HEK293T (cell line): ENCODE data around the gene RBFOX2.

Experiments used
- CTCF ChIA-PET: fragments of 350-600 bp; formaldehyde crosslinking; extraction: SDS; loops from one replicate; lab custom pipeline; 2021; ENCODE audit warnings: antibody characterized with exemption, inconsistent platforms; lab: Yijun Ruan, JAX
- POLR2A ChIA-PET: fragments of 350-600 bp; formaldehyde crosslinking; extraction: SDS; loops from one replicate; lab custom pipeline; 2020; ENCODE audit warnings: antibody characterized with exemption, inconsistent platforms; lab: Yijun Ruan, JAX
- DNase-seq: peaks from one replicate; pipeline ENCODE4 v3.0.0; 2012; ENCODE audit warnings: mixed read lengths; ENCODE audit errors: extremely low spot score
- ARNT ChIP-seq: fragments of 450-650 bp; IDR thresholded peaks from 2 replicates; pipeline ENCODE4 v1.6.1; 2017; ENCODE audit warnings: mild to moderate bottlenecking
- BHLHE40 ChIP-seq: fragments of 450-650 bp; IDR thresholded peaks from 2 replicates; pipeline ENCODE4 v1.6.1; 2016; ENCODE audit warnings: mild to moderate bottlenecking, moderate library complexity, borderline replicate concordance
- CTBP1 ChIP-seq: fragments of 450-650 bp; IDR thresholded peaks from 2 replicates; pipeline ENCODE4 v1.6.1; 2016; ENCODE audit warnings: borderline replicate concordance
- ELF4 ChIP-seq: fragments of 450-650 bp; IDR thresholded peaks from 2 replicates; pipeline ENCODE4 v1.6.1; 2017; ENCODE audit warnings: antibody characterized with exemption
- FOXA1 ChIP-seq: fragments of 450-650 bp; IDR thresholded peaks from 2 replicates; pipeline ENCODE4 v1.6.1; 2016; ENCODE audit warnings: mild to moderate bottlenecking
- FOXK2 ChIP-seq: fragments of 450-650 bp; IDR thresholded peaks from 2 replicates; pipeline ENCODE4 v1.6.1; 2016; ENCODE audit warnings: mild to moderate bottlenecking
- FOXM1 ChIP-seq: fragments of 450-650 bp; IDR thresholded peaks from 2 replicates; pipeline ENCODE4 v1.6.1; 2017; ENCODE audit warnings: mild to moderate bottlenecking, borderline replicate concordance
- HDGF ChIP-seq: fragments of 450-650 bp; IDR thresholded peaks from 2 replicates; pipeline ENCODE4 v1.6.1; 2017; ENCODE audit warnings: antibody characterized with exemption, borderline replicate concordance
- L3MBTL2 ChIP-seq: fragments of 450-650 bp; conservative IDR thresholded peaks from 2 replicates; pipeline ENCODE4 v1.6.1; 2016; ENCODE audit warnings: mild to moderate bottlenecking
- LEF1 ChIP-seq: fragments of 450-650 bp; IDR thresholded peaks from 2 replicates; pipeline ENCODE4 v1.6.1; 2017; ENCODE audit warnings: mild to moderate bottlenecking, borderline replicate concordance
- NFRKB ChIP-seq: fragments of 450-650 bp; IDR thresholded peaks from 2 replicates; pipeline ENCODE4 v1.6.1; 2016; ENCODE audit warnings: mild to moderate bottlenecking, moderate library complexity
- SP1 ChIP-seq: fragments of 450-650 bp; IDR thresholded peaks from 2 replicates; pipeline ENCODE4 v1.6.1; 2017
- SUZ12 ChIP-seq: fragments of 450-650 bp; IDR thresholded peaks from 2 replicates; pipeline ENCODE4 v1.6.1; 2016; ENCODE audit warnings: mild to moderate bottlenecking
- TARDBP ChIP-seq: fragments of 450-650 bp; IDR thresholded peaks from 2 replicates; pipeline ENCODE4 v1.6.1; 2016
- ZNF384 ChIP-seq: fragments of 450-650 bp; IDR thresholded peaks from 2 replicates; pipeline ENCODE4 v1.6.1; 2016
- TF ChIP-seq, protein P1 (sequence below): fragments of 450-650 bp; IDR thresholded peaks from 2 replicates; pipeline ENCODE4 v1.6.1; 2016

Gene RBFOX2

DNA sequence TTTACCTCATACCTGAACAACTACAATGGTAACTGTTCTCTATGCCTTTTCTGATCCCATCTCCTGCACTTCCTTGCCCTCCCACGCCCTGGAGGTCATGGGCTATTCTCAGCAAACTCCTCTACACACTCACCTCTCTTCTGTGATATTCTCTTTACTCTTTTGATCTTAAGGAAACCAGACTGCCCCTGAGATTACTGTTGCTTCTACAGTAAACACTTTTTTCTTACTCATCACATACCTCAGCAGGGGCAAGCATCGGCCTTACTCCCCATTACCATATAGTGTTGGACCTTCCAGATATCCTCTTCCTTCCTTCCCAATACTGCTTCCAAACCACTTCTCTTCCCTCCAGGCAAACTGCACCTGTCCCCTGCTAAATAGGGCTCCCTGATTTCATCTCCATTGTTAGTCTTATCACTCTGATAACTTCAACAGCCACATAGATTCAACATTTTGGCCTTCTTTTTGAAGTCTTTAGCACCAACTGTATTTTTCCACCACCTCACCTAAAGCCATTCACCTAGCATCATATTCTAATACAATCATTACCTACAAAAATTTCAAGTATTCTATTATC is 141.2 kb downstream of the RBFOX2 start:
- ChIA-PET CTCF (no interaction called here), POLR2A (interaction anchor here (0.7 kb wide), 1 partner anchor 49 kb away, joined by 3 read pairs; no protein-coding TSS in a partner anchor)
- DNase-seq = no peak
- no peak for TF ChIP-seq ZNF384
- no peak for TF ChIP-seq FOXM1
- TF ChIP-seq FOXA1 = no peak
- no peak for TF ChIP-seq L3MBTL2
- TF ChIP-seq SUZ12 = no peak
- no peak for TF ChIP-seq ARNT
- TF ChIP-seq TARDBP = no peak
- TF ChIP-seq SP1 = no peak
- TF ChIP-seq LEF1 = no peak
- no peak for TF ChIP-seq FOXK2
- TF ChIP-seq, protein P1, sequence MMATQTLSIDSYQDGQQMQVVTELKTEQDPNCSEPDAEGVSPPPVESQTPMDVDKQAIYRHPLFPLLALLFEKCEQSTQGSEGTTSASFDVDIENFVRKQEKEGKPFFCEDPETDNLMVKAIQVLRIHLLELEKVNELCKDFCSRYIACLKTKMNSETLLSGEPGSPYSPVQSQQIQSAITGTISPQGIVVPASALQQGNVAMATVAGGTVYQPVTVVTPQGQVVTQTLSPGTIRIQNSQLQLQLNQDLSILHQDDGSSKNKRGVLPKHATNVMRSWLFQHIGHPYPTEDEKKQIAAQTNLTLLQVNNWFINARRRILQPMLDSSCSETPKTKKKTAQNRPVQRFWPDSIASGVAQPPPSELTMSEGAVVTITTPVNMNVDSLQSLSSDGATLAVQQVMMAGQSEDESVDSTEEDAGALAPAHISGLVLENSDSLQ = no peak
- no peak for TF ChIP-seq CTBP1
- TF ChIP-seq BHLHE40 = no peak
- no peak for TF ChIP-seq ELF4
- no peak for TF ChIP-seq NFRKB
- TF ChIP-seq HDGF = no peak

DNA sequence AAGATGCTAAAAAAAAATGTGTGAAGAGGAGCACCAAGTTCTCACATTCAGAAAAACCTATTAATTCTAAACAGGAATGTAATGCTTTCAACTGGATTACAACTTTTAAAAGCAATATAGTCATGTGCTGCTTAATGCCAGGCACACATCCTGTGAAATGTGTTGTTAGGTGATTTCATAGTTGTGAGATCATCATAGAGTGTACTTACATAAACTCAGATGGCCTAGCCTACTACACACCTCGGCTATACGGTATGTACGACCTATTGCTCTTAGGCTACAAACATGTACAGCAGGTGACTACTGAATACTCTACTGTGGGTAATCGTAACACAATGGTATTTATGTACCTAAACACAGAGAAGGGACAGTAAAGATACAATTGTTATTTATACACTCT is 142.3 kb downstream of the RBFOX2 start:
- ChIA-PET POLR2A (interaction anchor here (0.7 kb wide), 1 partner anchor 48 kb away, joined by 3 read pairs; no protein-coding TSS in a partner anchor), CTCF (no interaction called here)
- TF ChIP-seq SUZ12 = no peak
- no peak for TF ChIP-seq NFRKB
- TF ChIP-seq FOXM1 = no peak
- TF ChIP-seq FOXK2 = no peak
- TF ChIP-seq ELF4 = no peak
- TF ChIP-seq, protein P1 = no peak
- no peak for TF ChIP-seq ARNT
- TF ChIP-seq FOXA1 = no peak
- no peak for TF ChIP-seq HDGF
- TF ChIP-seq SP1 = no peak
- TF ChIP-seq BHLHE40 = no peak
- no peak for TF ChIP-seq LEF1
- no peak for TF ChIP-seq CTBP1
- no peak for TF ChIP-seq TARDBP
- TF ChIP-seq ZNF384 = no peak
- no peak for TF ChIP-seq L3MBTL2
- no peak for DNase-seq

DNA sequence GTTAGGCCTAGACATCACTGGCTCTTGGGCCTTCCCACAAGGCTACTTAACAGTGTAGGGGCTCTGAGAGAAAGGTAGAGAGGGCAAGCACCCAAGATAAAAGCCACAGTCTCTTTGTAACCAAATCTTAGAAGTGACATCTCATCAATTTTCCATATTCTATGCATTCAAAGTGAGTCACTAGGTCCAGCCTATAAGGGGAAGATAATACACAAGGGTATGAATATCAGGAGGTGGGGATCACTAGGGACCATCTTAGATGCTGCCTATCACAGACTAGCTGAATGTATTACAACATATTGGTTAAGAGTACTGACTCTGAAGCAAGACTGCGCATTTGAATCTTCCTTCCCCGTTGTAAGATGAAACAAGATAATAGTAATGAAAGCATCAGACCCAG is 144.1 kb downstream of the RBFOX2 start:
- no peak for DNase-seq
- CTCF ChIA-PET = no interaction called here

DNA sequence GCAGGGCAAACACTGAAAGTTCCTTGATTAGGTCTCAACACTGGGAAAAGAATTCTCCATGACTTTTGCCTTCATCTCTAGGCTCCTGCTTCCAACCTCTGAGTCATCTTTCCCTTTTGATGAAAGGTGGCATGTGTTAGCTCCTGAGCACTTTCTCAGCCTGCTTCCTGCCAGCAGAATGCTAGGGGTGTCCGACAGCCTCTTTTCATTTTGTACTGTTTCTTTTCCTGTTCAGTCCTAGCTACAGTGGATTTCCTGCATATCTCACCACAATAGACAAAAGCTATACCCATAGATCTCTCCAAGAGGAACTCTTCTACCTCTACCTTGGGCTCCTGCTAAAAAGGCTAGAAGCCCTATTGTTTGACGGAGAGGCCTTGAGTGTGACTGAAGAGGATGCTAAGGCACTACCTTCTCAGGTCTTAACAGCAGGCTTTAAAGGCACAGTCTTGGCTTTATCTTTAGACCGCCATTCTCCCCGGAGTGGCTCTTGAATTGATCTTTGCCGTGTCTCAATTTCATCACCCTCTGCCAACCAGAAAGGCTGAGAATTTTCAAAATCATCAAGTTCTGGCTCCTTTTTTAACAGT is 145.5 kb downstream of the RBFOX2 start:
- ChIA-PET CTCF (interaction anchor here (0.6 to 1.5 kb wide), 2 partner anchors 24 to 40 kb away, joined by 3 read pairs; no protein-coding TSS in a partner anchor), POLR2A (no interaction called here)
- no peak for DNase-seq
- TF ChIP-seq SUZ12 (no peak), ELF4 (no peak), BHLHE40 (no peak), CTBP1 (no peak), FOXK2 (no peak), TARDBP (no peak), L3MBTL2 (no peak), ARNT (no peak), NFRKB (no peak), FOXM1 (no peak), HDGF (no peak), FOXA1 (no peak), SP1 (no peak), LEF1 (no peak), ZNF384 (no peak)
- TF ChIP-seq, protein P1 = no peak

More for the DNA sequence above, 144.1 kb downstream of the RBFOX2 start:
- TF ChIP-seq FOXM1 (no peak), SUZ12 (no peak), ELF4 (no peak), FOXK2 (no peak), CTBP1 (no peak), L3MBTL2 (no peak), LEF1 (no peak), SP1 (no peak), ZNF384 (no peak), BHLHE40 (no peak), FOXA1 (no peak), NFRKB (no peak), ARNT (no peak), HDGF (no peak), TARDBP (no peak)
- TF ChIP-seq, protein P1 = no peak
- POLR2A ChIA-PET = no interaction called here
